GM12891 (cell line): ENCODE data around the gene ZNF285. TPM values are rescaled to one million over a fixed set of nuclear protein-coding genes. Genes with fewer than 3 reads are reported as not detected.
"Not testable (repeated sequence)": the region's sequence is repeated elsewhere in the genome, so short reads cannot be mapped to it uniquely, and the experiment has no call there.

Experiments
- DNase-seq: peaks from one replicate; pipeline ENCODE4 v3.0.0; 2011; ENCODE audit warnings: low spot score; ENCODE audit not compliant: insufficient read length
- FAIRE-seq: peaks from 2 replicates; lab custom pipeline; 2011; peaks lifted over from hg19 to GRCh38; lab: Jason Lieb, UNC
- PAX5 ChIP-seq: IDR thresholded peaks from 2 replicates; pipeline ENCODE4 v1.6.1; 2011; ENCODE audit warnings: low read length, moderate library complexity, mild to moderate bottlenecking; ENCODE audit not compliant: insufficient read depth, severe bottlenecking
- POLR2A ChIP-seq: IDR thresholded peaks from 2 replicates; pipeline ENCODE4 v1.6.1; 2011; ENCODE audit warnings: low read depth, low read length, control low read depth
- POLR2AphosphoS5 ChIP-seq: IDR thresholded peaks from 2 replicates; pipeline ENCODE4 v1.6.1; 2011; ENCODE audit warnings: low read depth, low read length, control low read depth
- POU2F2 ChIP-seq: IDR thresholded peaks from 2 replicates; pipeline ENCODE4 v1.6.1; 2011; ENCODE audit warnings: low read depth, mild to moderate bottlenecking, control low read depth, low read length, moderate library complexity
- SPI1 ChIP-seq: IDR thresholded peaks from 2 replicates; pipeline ENCODE4 v1.6.1; 2011; ENCODE audit warnings: low read depth, low read length, control low read depth
- TAF1 ChIP-seq: IDR thresholded peaks from 2 replicates; pipeline ENCODE4 v1.6.1; 2011; ENCODE audit warnings: low read depth, low read length, control low read depth
- polyA plus RNA-seq: library from polyadenylated mRNA; unstranded; fragments of >200 nt; gene quantifications from one replicate; pipeline ENCODE4 v1.2.1, GENCODE V29; 2012; ENCODE audit warnings: low read depth, missing spikeins, inconsistent platforms; ENCODE audit not compliant: missing spikeins

Gene ZNF285
- 0.83 TPM for polyA plus RNA-seq

GRCh38 chr19:44401139-44402115 lies at the start of gene ZNF285:
TSS of gene ZNF285 (minus strand) at chr19:44401608. CDS start at chr19:44397213, 4,395 bp downstream.
- no peak for TF ChIP-seq PAX5
- TF ChIP-seq TAF1: no peak
- no peak for TF ChIP-seq POLR2AphosphoS5
- no peak for TF ChIP-seq SPI1
- no peak for TF ChIP-seq POLR2A
- no peak for TF ChIP-seq POU2F2
- DNase-seq (peak; percentile 76), FAIRE-seq (peak; percentile 90)

GRCh38 chr19:44447916-44448674 lies 46.7 kb upstream of the ZNF285 start, which contains the start of gene ZNF229:
TSS of gene ZNF229 (minus strand) at chr19:44448472. CDS start at chr19:44442847, 5,625 bp downstream.
- peak; percentile 62 for DNase-seq
- no peak for TF ChIP-seq POU2F2
- TF ChIP-seq TAF1: no peak
- TF ChIP-seq POLR2A: no peak
- no peak for TF ChIP-seq SPI1
- TF ChIP-seq POLR2AphosphoS5: no peak
- TF ChIP-seq PAX5: no peak
- peak; percentile 96 for FAIRE-seq

GRCh38 chr19:44438441-44438840 lies 37.0 kb upstream of the ZNF285 start:
- no peak for FAIRE-seq
- no peak for DNase-seq
- TF ChIP-seq TAF1 (no peak), POLR2AphosphoS5 (no peak), PAX5 (no peak), SPI1 (no peak), POU2F2 (no peak), POLR2A (no peak)

GRCh38 chr19:44435441-44435840 lies 34.0 kb upstream of the ZNF285 start:
- FAIRE-seq (no peak), DNase-seq (no peak)
- TF ChIP-seq POLR2AphosphoS5: no peak
- TF ChIP-seq PAX5: no peak
- TF ChIP-seq POU2F2: no peak
- TF ChIP-seq TAF1: no peak
- no peak for TF ChIP-seq SPI1
- no peak for TF ChIP-seq POLR2A

- FAIRE-seq: no peak
- DNase-seq: no peak
- TF ChIP-seq POLR2A (no peak), POU2F2 (no peak), TAF1 (no peak), PAX5 (no peak), POLR2AphosphoS5 (no peak)
Observed at GRCh38 chr19:44430956-44431355, 29.5 kb upstream of the ZNF285 start.

- not testable (repeated sequence) for FAIRE-seq, DNase-seq
Observed at GRCh38 chr19:44415553-44415952, 14.1 kb upstream of the ZNF285 start.

GRCh38 chr19:44389268-44389667 lies 12.1 kb downstream of the ZNF285 start:
- not testable (repeated sequence) for DNase-seq, FAIRE-seq

GRCh38 chr19:44374789-44375188 lies 26.6 kb downstream of the ZNF285 start:
- TF ChIP-seq POLR2A: no peak
- no peak for TF ChIP-seq POLR2AphosphoS5
- no peak for TF ChIP-seq TAF1
- no peak for TF ChIP-seq PAX5
- no peak for TF ChIP-seq SPI1
- TF ChIP-seq POU2F2: no peak
- DNase-seq (no peak), FAIRE-seq (no peak)

GRCh38 chr19:44371815-44372480 lies 29.5 kb downstream of the ZNF285 start:
- DNase-seq: no peak
- no peak for FAIRE-seq
- TF ChIP-seq POLR2A (no peak), POU2F2 (no peak), SPI1 (no peak), TAF1 (no peak), POLR2AphosphoS5 (no peak), PAX5 (no peak)
